Activated CD4-positive, alpha-beta T cell treated with anti-CD3 and anti-CD28 coated beads for 1 hour (primary cell): ENCODE data around the gene CENPB.

Experiments used
- DNase-seq: peaks from one replicate; pipeline ENCODE4 v3.0.0-alpha.2; 2020

CENPB gene

DNA sequence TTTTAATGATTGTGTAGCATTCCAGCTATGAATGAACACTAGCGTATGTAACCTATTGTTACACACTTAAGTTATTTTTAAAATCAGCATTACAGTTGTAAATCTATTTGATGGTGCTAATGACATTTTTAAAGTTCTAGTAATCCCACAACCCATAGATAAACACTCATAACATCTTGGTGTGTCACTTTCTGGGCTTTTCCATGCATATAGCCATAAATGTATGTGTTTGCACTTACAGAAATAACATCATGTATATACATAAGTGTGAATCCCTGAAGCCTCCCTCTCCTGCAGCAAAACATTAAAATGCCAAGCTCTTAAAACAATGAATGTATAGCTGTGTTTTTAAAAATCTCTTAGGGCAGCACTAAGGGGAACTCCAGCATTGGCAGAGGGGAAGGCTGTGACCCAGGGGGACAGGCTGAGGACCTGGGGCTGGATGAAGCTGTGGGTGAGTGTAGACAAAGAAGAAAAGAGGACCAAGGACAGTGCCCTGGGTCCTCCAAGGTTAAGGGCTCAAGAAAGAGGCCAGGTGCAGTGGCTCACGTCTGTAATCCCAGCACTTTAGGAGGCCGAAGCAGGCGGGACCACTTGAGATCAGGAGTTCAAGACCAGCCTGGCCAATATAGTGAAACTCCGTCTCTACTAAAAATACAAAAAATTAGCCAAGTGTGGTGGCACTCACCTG is 929 bp upstream of the CENPB start:
- DNase-seq: no peak

DNA sequence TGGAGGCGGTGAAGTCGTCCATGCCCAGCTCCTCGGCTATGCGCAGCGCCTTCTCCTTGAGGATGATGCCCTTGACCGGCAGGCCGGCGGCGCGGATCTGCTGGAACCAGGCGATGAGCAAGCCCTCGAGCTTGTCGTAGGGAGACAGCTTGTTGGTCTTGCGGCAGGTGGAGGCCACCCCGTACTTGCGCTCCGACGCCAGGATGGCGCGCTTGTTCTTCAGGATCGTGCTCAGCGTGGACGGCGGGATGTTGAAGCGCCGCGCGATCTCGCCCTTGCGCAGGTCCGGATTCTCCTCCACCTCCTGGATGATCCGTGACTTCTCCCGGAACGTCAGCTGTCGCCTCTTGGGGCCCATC is 435 bp downstream of the CENPB start:
- DNase-seq: no peak

DNA sequence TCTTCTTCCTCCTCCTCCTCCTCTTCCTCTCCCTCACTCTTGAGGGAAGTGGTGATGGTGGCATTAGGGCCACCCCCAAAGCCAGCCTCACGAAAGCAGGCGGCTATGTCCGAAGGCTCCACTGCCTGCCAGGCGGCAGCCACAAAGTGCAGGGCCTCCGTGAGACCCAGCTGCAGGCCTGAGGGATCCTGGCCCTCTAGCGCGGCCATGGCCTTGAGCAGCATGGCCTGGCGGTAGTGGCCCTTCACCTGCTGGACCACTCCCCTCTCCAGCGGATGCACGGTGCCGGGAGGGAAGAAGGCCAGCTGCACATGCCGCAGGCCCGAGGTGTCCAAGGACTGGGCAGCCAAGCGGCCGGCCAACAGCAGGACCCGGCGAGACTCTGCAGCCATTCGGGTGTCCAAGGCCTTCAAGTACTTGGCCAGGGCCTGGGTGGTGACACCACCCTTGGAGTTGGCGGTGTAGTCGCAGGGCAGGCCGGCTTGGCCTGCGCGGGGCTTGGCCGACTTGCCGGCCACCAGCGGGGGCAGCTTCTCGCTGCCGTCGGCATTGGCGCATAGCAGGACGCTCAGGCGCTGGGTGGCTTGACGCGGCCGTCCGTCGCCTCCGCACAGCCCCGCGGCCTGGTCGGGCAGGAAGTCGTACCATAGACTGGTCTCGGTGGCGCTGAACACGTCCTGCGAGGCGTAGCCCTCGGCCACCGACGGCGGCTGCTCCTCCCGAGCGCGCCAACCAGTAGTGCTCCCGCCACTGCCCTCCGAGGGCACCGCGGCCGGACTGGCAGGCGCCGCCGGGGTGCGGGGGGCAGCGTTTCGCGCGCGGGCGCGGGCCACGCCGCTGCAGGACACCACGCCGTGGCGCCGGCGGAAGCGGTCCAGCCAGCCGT is 1.1 kb downstream of the CENPB start:
- DNase-seq: no peak

DNA sequence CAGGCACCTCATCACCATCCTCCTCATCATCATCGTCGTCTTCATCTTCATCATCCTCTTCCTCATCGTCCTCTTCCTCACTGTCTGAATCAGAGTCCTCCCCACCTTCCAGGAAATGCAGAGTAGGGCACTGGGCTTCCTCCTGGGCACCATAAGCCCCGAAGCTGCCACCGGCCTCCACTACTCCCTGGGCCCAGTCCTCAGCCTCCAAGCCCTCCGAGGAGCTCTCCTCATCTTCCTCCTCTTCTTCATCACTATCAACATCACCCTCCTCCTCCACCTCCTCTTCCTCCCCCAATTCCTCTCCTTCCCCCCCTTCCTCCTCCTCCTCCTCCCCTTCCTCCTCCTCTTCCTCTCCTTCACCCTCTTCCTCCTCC is 1.7 kb downstream of the CENPB start:
- no peak for DNase-seq

- no peak for DNase-seq
These were observed 2.2 kb downstream of the CENPB start for GRCh38 chr20:3784216-3784853.

- DNase-seq: no peak
These were observed 2.9 kb downstream of the CENPB start for GRCh38 chr20:3783511-3784195.

DNA sequence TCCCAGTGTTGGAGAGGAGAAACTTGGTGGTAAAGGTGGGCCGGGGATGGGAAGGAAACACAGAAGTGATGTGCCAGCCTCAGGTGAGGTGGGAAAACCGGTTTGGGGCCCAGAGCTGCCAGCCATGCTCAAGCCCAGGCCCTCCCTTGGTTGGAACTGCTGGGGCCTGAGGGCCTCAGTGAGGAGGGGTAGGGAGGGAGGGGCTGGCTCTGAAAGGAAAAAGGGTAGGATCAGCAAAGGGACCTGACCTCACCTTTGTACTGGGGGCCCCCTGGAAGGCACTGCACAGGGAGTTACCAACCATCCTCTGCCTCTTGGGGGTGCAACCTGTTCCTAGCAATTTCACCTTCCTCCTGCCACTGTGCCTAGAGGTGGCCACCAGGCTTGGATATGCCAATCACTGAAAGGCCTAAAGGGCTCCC is 3.5 kb downstream of the CENPB start:
- DNase-seq: no peak

- DNase-seq: no peak
These were observed 3.9 kb downstream of the CENPB start for GRCh38 chr20:3782597-3782996.

DNA sequence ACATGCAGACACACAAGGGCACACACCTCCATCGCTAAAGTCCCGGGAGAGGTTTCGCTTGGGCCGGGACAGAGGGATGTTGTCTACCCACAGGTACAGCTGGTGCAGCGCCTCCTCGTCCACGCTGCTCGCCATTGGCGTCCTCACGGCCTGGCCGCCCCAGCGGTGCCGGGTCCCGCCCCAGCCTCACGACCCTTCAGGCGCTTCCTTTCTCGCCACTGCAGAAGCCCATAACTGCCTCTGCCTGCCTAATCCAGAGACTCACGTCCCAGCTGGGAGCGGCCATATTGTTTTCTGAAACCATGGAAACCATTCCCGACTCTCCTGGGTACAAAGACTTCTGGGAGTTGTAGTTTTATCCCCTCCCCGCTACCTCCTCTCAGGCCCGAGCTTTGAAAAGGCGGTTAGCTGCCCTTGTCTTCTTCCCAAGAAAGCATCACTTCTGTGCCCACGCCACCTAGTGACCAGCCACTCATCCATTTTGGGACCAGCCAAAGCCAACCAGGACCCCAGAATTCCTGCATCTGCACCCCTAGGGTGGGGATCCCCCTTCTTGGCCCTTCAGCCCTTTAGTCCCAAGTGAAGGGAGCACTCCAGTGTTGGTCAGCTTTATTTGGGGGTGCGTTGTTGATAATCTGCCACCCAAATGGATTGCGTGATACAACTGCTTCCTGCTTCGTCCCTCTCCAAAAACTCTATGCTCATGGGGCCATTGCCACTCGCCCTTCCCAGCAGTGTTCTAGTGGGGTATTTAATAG is 5.2 kb downstream of the CENPB start, which contains the start of gene SPEF1:
Gene SPEF1, minus strand, starts transcription at position 296 of the 758 bp plus-strand sequence. Its CDS starts 161 bp downstream, at position 135.
- DNase-seq: no peak

GRCh38 chr20:3778976-3779375 is 7.6 kb downstream of the CENPB start:
- no peak for DNase-seq

DNA sequence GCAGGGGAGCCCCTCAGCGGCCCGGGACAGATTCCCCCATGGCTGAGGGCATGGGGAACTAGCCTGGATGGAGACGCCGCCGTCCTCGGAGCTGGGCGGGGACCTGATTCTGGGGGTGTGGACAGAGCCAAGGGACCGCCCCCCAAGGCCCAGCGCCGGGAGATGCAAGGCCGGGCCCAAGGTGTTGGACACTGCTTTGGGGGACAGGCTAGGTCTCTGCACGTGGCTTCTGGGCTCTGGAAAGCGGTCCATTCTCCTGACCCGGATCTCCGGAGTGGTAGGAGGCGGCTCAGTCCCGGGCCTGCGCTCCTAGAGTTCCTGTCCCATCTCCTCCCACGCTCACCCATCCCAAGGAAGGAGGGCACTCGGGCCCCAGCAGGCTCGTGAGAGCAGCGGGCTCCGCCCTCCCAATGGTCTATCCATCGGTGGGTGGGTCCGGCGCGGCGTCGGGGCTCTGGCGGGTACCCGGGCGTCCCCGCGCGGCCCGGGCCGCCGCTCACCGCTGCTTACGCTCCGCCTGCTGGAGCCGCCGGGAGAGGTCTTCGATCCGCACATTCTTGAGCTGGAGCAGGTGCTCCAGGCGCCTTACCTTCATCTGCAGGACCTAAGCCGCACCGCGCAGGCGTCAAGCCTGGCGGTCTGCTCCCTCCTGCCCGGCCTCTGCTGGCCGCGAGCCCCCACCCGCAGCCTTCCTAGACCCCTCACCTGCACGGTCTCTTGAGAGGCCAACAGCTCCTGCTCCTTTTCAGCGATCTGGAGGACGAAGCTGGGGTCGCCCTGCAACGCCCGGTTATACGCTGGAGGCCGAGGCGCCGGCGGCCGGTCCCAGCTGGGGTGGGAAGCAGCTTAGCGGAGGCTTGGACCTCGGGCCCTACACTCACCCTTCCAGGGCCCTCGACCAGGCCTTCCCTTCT is 8.6 kb downstream of the CENPB start:
- DNase-seq: no peak

DNA sequence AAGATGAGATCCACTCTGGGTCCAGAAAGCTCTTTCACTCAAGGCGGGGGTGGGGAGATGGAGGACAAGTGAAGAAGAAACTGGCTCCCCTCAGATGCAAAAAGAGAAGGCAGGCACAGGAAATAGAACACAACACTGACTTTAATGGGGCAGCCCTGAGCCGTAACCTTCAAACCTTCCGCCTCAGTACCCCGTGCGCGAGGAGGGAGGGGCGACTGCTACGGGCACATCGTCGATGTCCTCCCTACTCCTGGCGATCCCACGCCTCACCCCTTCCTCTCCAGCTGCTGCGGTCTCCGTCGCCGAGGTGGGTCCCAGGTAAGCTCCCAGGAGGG is 9.2 kb downstream of the CENPB start:
- DNase-seq: no peak

- DNase-seq: no peak
These were observed 11.0 kb downstream of the CENPB start for GRCh38 chr20:3775457-3776108.

DNA sequence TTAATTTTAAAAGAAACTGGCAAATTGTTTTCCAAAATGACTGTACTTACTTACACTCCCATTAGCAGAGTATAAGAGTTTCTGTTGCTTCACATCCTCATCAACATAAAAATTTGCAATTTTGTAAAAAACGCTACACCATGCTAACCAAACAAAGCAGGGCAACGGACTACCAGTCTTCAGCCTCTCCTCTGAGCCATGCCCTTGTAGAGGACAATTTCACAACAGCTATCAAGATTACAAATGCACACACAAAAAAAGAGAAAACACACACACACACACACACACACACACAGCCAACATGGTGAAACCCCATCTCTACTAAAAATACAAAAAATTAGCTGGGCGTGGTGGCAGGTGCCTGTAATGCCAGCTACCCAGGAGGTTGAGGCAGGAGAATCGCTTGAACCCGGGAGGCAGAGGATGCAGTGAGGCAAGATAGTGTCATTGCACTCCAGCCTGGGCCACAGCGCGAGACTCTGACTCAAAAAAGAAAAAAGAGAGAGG is 14.9 kb downstream of the CENPB start:
- no peak for DNase-seq

DNA sequence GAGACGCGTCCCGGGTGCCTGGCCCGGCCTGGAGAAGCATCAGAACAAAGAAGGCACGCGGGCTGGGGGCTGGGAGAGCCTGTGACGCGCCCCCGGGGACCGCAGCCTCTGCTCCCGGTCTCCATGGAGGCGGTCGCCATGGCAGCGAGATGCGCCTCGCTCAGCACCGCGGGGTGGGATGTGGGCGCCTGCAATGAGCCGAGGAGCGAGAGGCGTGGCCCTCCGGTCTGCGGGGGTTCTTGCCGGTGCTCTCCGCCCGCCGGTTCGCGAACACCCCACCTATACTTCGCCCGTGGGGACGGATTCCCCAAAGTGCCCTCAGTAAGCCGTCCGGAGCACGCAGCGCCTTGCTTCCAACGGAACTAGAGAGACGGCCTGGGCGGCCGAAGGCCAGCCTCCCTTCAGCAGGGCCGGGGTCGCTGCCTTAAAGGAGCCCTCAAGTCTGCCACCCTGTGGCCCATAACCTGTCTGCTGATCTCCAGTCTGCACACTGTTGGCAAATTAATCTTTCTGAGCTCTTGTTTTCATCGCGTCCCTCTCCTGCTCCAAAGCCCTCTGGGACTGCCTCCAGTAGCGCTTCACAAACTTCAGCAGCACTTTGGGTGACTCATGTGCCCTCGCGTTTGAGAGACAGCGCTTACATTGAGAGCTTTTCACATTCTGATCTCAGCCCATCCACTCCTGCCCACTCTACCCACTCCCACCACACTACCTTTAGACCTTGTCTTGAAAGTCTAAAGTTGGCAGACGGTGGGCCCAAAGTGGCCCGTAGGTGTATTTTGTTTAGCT is 18.0 kb downstream of the CENPB start:
- DNase-seq: peak; percentile 71

- DNase-seq: peak; percentile 95
These were observed 18.9 kb downstream of the CENPB start, which contains the start of gene ADISSP for GRCh38 chr20:3767427-3768341. TSS of gene ADISSP (minus strand) at chr20:3767753. CDS start at chr20:3760100, 7,653 bp downstream.

DNA sequence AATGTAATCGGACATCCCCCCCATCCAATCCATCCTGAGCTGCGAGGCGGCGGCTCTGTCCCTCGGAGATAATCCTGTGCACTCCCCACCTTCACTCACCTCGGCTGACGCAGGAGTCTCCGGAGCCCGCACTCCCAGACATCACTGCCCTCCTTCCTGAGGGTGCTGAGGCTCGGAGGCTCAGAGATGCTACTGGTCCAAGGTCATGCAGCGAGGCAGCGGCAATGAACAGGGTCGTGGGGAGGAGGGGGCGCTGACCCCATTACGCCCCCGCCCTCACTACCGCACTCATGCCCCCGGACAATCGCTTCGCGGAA is 19.5 kb downstream of the CENPB start:
- no peak for DNase-seq

GRCh38 chr20:3766422-3767109 is 20.0 kb downstream of the CENPB start:
- no peak for DNase-seq
